Immature natural killer cell (primary cell): ENCODE measurements around the gene AMOTL2. TPM values are rescaled to one million over a fixed set of nuclear protein-coding genes. Genes with fewer than 3 reads are reported as not detected.

Source experiments
- DNase-seq, 3 donors: peaks; one replicate each; pipeline ENCODE4 v3.0.0; 2022; ENCODE audit warnings: mixed read lengths in 1 of 3
- H3K27ac Mint-ChIP-seq, 6 donors: one replicate each; pipeline ENCODE4 v1.8.0; 2020; ENCODE audit warnings: mixed read lengths in 6 of 6, mild to moderate bottlenecking in 5 of 6, inconsistent platforms in 4 of 6, moderate library complexity in 3 of 6
- H3K27me3 Mint-ChIP-seq, 3 donors: one replicate each; pipeline ENCODE4 v1.8.0; 2020 to 2021; ENCODE audit warnings: low read depth in 3 of 3, mild to moderate bottlenecking in 3 of 3, mixed read lengths in 3 of 3, moderate library complexity in 3 of 3, inconsistent platforms in 1 of 3
- H3K36me3 Mint-ChIP-seq, 3 donors: one replicate each; pipeline ENCODE4 v1.8.0; 2020; ENCODE audit warnings: mixed read lengths in 3 of 3, inconsistent platforms in 2 of 3, mild to moderate bottlenecking in 2 of 3
- H3K4me1 Mint-ChIP-seq, 2 donors: one replicate each; pipeline ENCODE4 v1.8.0; 2020; ENCODE audit warnings: inconsistent platforms in 2 of 2, mild to moderate bottlenecking in 2 of 2, mixed read lengths in 2 of 2, moderate library complexity in 1 of 2
- H3K4me3 Mint-ChIP-seq, 5 donors: one replicate each; pipeline ENCODE4 v1.8.0; 2020; ENCODE audit warnings: mild to moderate bottlenecking in 5 of 5, mixed read lengths in 5 of 5, inconsistent platforms in 3 of 5, moderate library complexity in 3 of 5
- H3K9me3 Mint-ChIP-seq, 6 donors: one replicate each; pipeline ENCODE4 v1.8.0; 2020; ENCODE audit warnings: mild to moderate bottlenecking in 6 of 6, mixed read lengths in 6 of 6, inconsistent platforms in 4 of 6, moderate library complexity in 3 of 6
- polyA plus RNA-seq, 3 donors: library from polyadenylated mRNA; unstranded; fragments of 300-500 nt; fragmentation: Illumina TruSeq; gene quantifications; one replicate each; pipeline ENCODE4 v1.2.3, GENCODE V29; 2021

The AMOTL2 gene
- polyA plus RNA-seq, 3 donors from 2014 or later: not detected

- Mint-ChIP-seq H3K9me3 (no peaks in the 10 kb centered on the region), H3K4me3 (peak overlapping the region; percentile 66 to 73 (median 72)), H3K36me3 (no peaks in the 10 kb centered on the region), H3K27ac (peak overlapping the region in 1 of 6 donors; percentile 19), H3K4me1 (peaks cover 11 to 12% of the 10 kb centered on the region in 2 donors), H3K27me3 (peaks cover 4 to 20% (median 11%) of the 10 kb centered on the region in 3 donors)
- DNase-seq: no peak
Measured at GRCh38 chr3:134374791-134375581, 739 bp upstream of the AMOTL2 start.

GRCh38 chr3:134373271-134374104 is 759 bp downstream of the AMOTL2 start:
- Mint-ChIP-seq H3K4me3 (no peak overlapping the region), H3K27ac (no peak overlapping the region), H3K9me3 (no peaks in the 10 kb centered on the region), H3K27me3 (peaks cover 4 to 22% (median 11%) of the 10 kb centered on the region in 3 donors), H3K36me3 (no peaks in the 10 kb centered on the region), H3K4me1 (peaks cover 11 to 12% of the 10 kb centered on the region in 2 donors)
- DNase-seq: no peak

- Mint-ChIP-seq H3K36me3 (no peaks in the 10 kb centered on the region), H3K27ac (no peak overlapping the region), H3K4me1 (peaks cover 11 to 12% of the 10 kb centered on the region in 2 donors), H3K9me3 (no peaks in the 10 kb centered on the region), H3K4me3 (peak overlapping the region in 1 of 5 donors; percentile 3), H3K27me3 (peaks cover 4 to 22% (median 8%) of the 10 kb centered on the region in 3 donors)
- no peak for DNase-seq
Measured at GRCh38 chr3:134372396-134373270, 1.6 kb downstream of the AMOTL2 start.

DNA sequence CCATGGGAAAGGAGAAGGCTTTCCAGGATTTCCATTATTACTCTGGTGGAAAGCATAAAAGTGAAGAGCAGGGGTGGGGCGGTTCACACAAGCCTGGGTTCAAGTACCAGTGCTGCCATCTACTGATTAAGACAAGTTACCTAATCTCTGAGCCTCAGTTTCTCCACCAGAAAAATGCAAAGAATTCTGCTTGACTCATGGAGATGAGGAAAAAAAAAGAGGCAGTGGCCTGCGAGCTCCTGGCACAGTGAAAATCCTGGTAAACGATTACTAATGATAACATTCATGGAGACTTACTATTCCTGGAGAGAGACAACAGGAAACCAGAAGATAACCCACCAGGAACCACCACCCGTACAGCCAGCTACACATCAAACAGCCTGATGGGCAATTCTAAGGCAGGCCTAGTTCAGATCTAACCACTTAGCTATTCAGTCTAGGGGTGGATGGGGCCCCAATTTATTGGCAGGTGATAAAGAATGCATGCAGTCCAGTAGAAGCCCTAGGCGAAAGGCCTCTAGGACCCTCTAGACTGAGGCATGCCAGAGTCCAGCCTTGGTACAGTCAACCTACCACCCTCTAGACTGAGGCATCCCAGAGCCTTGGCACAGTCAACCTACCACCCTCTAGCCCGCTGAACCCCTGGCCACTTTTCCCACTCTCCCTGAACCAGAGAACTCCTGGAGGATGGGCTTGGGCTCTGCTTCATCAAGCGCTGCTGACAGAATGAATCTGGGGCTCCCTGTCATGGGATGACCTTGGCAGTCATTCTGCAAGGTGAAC is 2.5 kb downstream of the AMOTL2 start:
- Mint-ChIP-seq H3K4me3 (no peak overlapping the region), H3K27me3 (peaks cover 4 to 20% (median 6%) of the 10 kb centered on the region in 3 donors), H3K36me3 (no peaks in the 10 kb centered on the region)

DNA sequence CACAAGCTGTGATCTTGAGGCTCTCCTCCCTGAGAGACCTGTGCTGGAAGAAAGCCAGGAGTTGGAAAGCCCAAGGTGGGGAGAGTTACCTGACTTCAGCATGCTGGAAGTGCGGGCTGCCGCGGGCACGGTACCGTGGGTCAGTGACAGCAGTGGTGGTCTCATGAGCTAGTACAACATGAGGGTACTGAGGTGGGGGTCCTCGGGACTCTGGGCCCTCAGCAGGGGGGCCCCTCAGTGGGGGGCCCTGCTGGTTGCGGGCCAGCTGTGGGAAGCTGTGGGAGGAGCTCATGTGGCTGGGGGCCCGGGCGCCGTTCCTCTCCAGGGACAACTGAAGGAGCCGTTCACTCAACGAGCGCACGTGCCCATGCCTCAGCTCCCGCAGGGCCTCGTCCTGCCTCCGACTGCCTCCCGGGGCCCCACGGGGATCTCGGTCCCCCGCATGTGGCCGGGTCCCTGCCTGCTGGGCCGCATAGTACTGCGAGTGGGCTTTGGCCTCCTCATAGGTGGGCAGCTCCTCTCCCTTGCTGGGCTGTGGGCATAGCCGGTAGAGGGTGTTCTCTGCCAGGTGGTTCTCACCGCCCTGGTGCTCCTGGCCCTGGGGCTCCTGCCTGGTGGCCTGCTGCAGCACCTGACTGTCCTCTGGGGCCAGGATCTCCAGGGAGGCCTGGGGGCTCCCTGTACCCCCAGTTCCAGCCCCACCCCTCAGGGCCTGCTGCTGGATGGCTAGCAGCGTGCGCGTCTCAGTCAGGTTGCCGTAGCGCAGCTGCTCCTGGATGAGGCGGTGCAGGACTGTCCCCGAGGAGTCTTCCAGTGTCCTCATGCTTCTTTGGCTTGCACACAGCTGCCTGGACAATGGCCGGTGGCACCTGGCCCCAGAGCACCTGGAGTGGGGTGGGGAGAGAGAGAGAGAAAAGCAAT is 3.4 kb downstream of the AMOTL2 start:
- Mint-ChIP-seq H3K27ac (no peak overlapping the region), H3K27me3 (peaks cover 1 to 14% (median 6%) of the 10 kb centered on the region in 3 donors)

More for the DNA sequence above, 2.5 kb downstream of the AMOTL2 start:
- no peak overlapping the region for H3K27ac Mint-ChIP-seq
- H3K4me1 Mint-ChIP-seq: peaks cover 11 to 12% of the 10 kb centered on the region in 2 donors
- H3K9me3 Mint-ChIP-seq: no peaks in the 10 kb centered on the region
- DNase-seq: no peak

GRCh38 chr3:134369861-134370596 is 4.2 kb downstream of the AMOTL2 start:
- peaks cover 12 to 15% of the 10 kb centered on the region in 2 donors for H3K4me1 Mint-ChIP-seq
- H3K9me3 Mint-ChIP-seq: no peaks in the 10 kb centered on the region
- peaks cover under 1 to 6% (median 3%) of the 10 kb centered on the region in 3 donors for H3K27me3 Mint-ChIP-seq
- no peak for DNase-seq
- H3K4me3 Mint-ChIP-seq: no peak overlapping the region
- no peak overlapping the region for H3K27ac Mint-ChIP-seq
- H3K36me3 Mint-ChIP-seq: no peaks in the 10 kb centered on the region

More for the DNA sequence above, 3.4 kb downstream of the AMOTL2 start:
- Mint-ChIP-seq H3K4me3 (no peak overlapping the region), H3K4me1 (peaks cover 11 to 14% of the 10 kb centered on the region in 2 donors), H3K9me3 (no peaks in the 10 kb centered on the region), H3K36me3 (no peaks in the 10 kb centered on the region)
- no peak for DNase-seq

- Mint-ChIP-seq H3K9me3 (no peaks in the 10 kb centered on the region), H3K4me3 (no peak overlapping the region), H3K27ac (peak overlapping the region in 1 of 6 donors; percentile 10), H3K36me3 (no peaks in the 10 kb centered on the region), H3K4me1 (peaks cover 15 to 17% of the 10 kb centered on the region in 2 donors), H3K27me3 (peaks cover 0 to 5% (median 1%) of the 10 kb centered on the region in 3 donors)
- DNase-seq: no peak
Measured at GRCh38 chr3:134369231-134369741, 5.0 kb downstream of the AMOTL2 start.

- no peaks in the 10 kb centered on the region for H3K9me3 Mint-ChIP-seq
- H3K4me3 Mint-ChIP-seq: no peak overlapping the region
- H3K4me1 Mint-ChIP-seq: peaks cover 18 to 22% of the 10 kb centered on the region in 2 donors
- peaks cover 0 to 5% (median 1%) of the 10 kb centered on the region in 3 donors for H3K27me3 Mint-ChIP-seq
- H3K36me3 Mint-ChIP-seq: no peaks in the 10 kb centered on the region
- no peak overlapping the region for H3K27ac Mint-ChIP-seq
- no peak for DNase-seq
Measured at GRCh38 chr3:134368751-134369105, 5.5 kb downstream of the AMOTL2 start.

DNA sequence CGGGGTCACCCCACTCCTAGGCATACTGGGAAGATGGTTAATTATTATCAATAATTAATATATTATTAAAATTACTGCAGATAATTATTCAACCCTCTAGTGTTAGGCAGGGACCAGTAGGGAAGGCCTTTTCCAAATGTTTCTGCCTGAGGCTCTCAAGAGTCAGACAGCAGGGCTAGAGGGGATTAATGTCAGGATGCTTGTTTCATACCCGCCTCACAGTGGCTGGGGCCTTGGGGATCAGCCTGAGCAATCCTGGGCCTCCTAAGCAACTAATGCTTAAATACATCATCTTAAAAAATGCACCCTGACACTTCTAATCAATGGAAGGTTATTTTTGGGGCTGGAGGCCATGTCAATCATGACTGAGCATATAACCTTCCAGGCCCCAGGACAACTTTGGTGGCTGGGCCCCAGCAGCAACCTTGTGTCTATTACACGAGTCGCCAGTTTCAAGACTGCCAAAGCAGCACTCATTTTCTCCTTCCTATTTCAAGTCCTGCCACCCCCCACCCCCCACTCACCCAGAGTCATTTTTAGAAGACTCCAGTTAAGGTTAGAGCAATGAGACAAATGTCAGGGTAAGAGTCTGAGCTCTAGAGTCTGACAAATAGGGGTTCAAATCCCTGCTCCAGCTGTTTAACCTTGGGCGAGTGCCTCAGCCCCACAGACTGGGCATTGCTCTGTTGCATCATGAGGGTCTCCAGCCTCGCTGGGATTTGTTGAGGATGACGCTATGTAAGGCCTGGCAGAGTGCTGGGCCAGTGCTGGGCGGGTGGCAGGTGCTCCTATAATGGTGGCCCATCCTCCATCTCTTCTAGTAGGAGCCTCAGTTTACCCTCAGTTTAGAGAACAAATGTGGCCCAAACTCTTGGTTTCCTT is 6.1 kb downstream of the AMOTL2 start:
- Mint-ChIP-seq H3K4me3 (no peak overlapping the region), H3K27me3 (peaks cover 2 to 8% (median 3%) of the 10 kb centered on the region in 3 donors), H3K9me3 (no peaks in the 10 kb centered on the region), H3K36me3 (no peaks in the 10 kb centered on the region), H3K4me1 (peaks cover 23 to 28% of the 10 kb centered on the region in 2 donors), H3K27ac (no peak overlapping the region)
- DNase-seq: no peak

- Mint-ChIP-seq H3K9me3 (no peaks in the 10 kb centered on the region), H3K36me3 (no peaks in the 10 kb centered on the region), H3K4me1 (peaks cover 25 to 30% of the 10 kb centered on the region in 2 donors), H3K27ac (no peak overlapping the region), H3K27me3 (peaks cover 2 to 15% (median 8%) of the 10 kb centered on the region in 3 donors), H3K4me3 (no peak overlapping the region)
- DNase-seq: no peak
Measured at GRCh38 chr3:134366928-134367811, 7.1 kb downstream of the AMOTL2 start.
